Endothelial cell of umbilical vein (primary cell): ENCODE measurements around the gene POLN. TPM values are rescaled to one million over a fixed set of nuclear protein-coding genes. Genes with fewer than 3 reads are reported as not detected.

ENCODE experiments used
- BruUV-seq: library from RNA; stranded (reverse); fragments of 400-500 nt; replicated peaks from 2 replicates; lab custom pipeline; 2021; lab: Mats Ljungman, UMichigan
- CTCF ChIA-PET: fragments of 300-600, 350-600 bp; sonication (Branson Sonifier 250); formaldehyde crosslinking; loops from one replicate; lab custom pipeline; 2021; ENCODE audit warnings: antibody characterized with exemption, inconsistent platforms; lab: Charles Lee
- POLR2A ChIA-PET: fragments of 300-600, 350-600 bp; sonication (Branson Sonifier 250); formaldehyde crosslinking; loops from one replicate; lab custom pipeline; 2021; ENCODE audit warnings: antibody characterized with exemption, inconsistent platforms; lab: Charles Lee
- DNase-seq: peaks from one replicate; pipeline ENCODE4 v3.0.0-alpha.2; 2011; ENCODE audit warnings: low read depth, low spot score
- FAIRE-seq: peaks from 2 replicates; lab custom pipeline; 2011; peaks lifted over from hg19 to GRCh38; lab: Jason Lieb, UNC
- H2AFZ ChIP-seq: 2 replicates; pipeline ENCODE4 v1.6.0; 2012; ENCODE audit warnings: low read depth, low read length, control low read depth, inconsistent platforms
- H3K27ac ChIP-seq: 2 replicates; pipeline ENCODE4 v1.5.1; 2011; ENCODE audit warnings: low read depth, mild to moderate bottlenecking, control low read depth, low read length, moderate library complexity; ENCODE audit not compliant: insufficient read depth
- H3K27me3 ChIP-seq, 2 experiments: 2 replicates each; pipeline versions ENCODE4 v1.6.0 to v1.6.1; 2011; ENCODE audit warnings: low read length in 2 of 2, mixed read lengths in 1 of 2; ENCODE audit not compliant: control insufficient read depth in 2 of 2, insufficient read depth in 2 of 2
- H3K36me3 ChIP-seq, 2 experiments: 2 replicates in 1 of 2; 3 replicates in 1 of 2; pipeline ENCODE4 v1.5.1; 2011; ENCODE audit warnings: low read length in 2 of 2, mild to moderate bottlenecking in 1 of 2, moderate library complexity in 1 of 2; ENCODE audit not compliant: control insufficient read depth in 2 of 2, insufficient read depth in 2 of 2; ENCODE audit errors: extremely low read depth in 1 of 2
- H3K4me1 ChIP-seq: 3 replicates; pipeline ENCODE4 v1.5.1; 2011; ENCODE audit warnings: mild to moderate bottlenecking, low read length; ENCODE audit not compliant: control insufficient read depth, insufficient read depth; ENCODE audit errors: extremely low read depth
- H3K4me2 ChIP-seq: 2 replicates; pipeline ENCODE4 v1.6.1; 2011; ENCODE audit warnings: low read length, control low read depth, mixed read lengths; ENCODE audit not compliant: insufficient read depth
- H3K4me3 ChIP-seq, 3 experiments: fragments of 200-600 bp in 1 of 3; sonication (generic), shearing (Covaris generic) in 1 of 3; replicated peaks in 1 of 3; 2 replicates each; pipeline ENCODE4 v1.5.1; 2011 to 2016; ENCODE audit warnings: control low read depth in 3 of 3, low read length in 3 of 3, mild to moderate bottlenecking in 2 of 3, inconsistent platforms in 1 of 3, low read depth in 1 of 3, moderate library complexity in 1 of 3; ENCODE audit not compliant: insufficient read depth in 1 of 3
- H3K79me2 ChIP-seq: 2 replicates; pipeline ENCODE4 v1.6.0; 2012; ENCODE audit warnings: low read length, inconsistent platforms; ENCODE audit not compliant: control insufficient read depth, insufficient read depth
- H3K9ac ChIP-seq: replicated peaks from 2 replicates; pipeline ENCODE3; 2011; ENCODE audit warnings: low read length, control low read depth; ENCODE audit not compliant: insufficient read depth; ENCODE audit errors: extremely low read depth
- H3K9me1 ChIP-seq: replicated peaks from 3 replicates; pipeline ENCODE4 v1.6.0; 2011; ENCODE audit warnings: mild to moderate bottlenecking, low read length; ENCODE audit not compliant: control insufficient read depth, insufficient read depth; ENCODE audit errors: extremely low read depth
- H3K9me3 ChIP-seq: replicated peaks from 2 replicates; pipeline ENCODE4 v1.5.1; 2012; ENCODE audit warnings: low read length, inconsistent platforms; ENCODE audit not compliant: control insufficient read depth, insufficient read depth
- H4K20me1 ChIP-seq: replicated peaks from 2 replicates; pipeline ENCODE3; 2011; ENCODE audit warnings: mild to moderate bottlenecking, low read length; ENCODE audit not compliant: control insufficient read depth, insufficient read depth; ENCODE audit errors: extremely low read depth
- EZH2 ChIP-seq: IDR thresholded peaks from 2 replicates; pipeline ENCODE4 v1.6.1; 2012; ENCODE audit warnings: borderline replicate concordance, low read depth, mild to moderate bottlenecking, moderate library complexity, low read length, inconsistent platforms; ENCODE audit not compliant: severe bottlenecking
- FOS ChIP-seq: IDR thresholded peaks from 2 replicates; pipeline ENCODE4 v1.6.1; 2011; ENCODE audit warnings: mild to moderate bottlenecking, low read length, moderate library complexity, borderline replicate concordance; ENCODE audit not compliant: insufficient read depth
- GATA2 ChIP-seq: IDR thresholded peaks from 2 replicates; pipeline ENCODE4 v1.7.0; 2011; ENCODE audit warnings: low read depth, mild to moderate bottlenecking, moderate library complexity, mixed read lengths, low read length; ENCODE audit not compliant: insufficient read length, insufficient read depth
- JUN ChIP-seq: IDR thresholded peaks from 2 replicates; pipeline ENCODE4 v1.6.1; 2011; ENCODE audit warnings: borderline replicate concordance, low read depth; ENCODE audit not compliant: insufficient read length, insufficient read depth
- MYC ChIP-seq: IDR thresholded peaks from one replicate; pipeline ENCODE4 v1.6.1; 2011; ENCODE audit warnings: mild to moderate bottlenecking, low read depth, low read length
- POLR2A ChIP-seq: IDR thresholded peaks from 2 replicates; pipeline ENCODE4 v1.6.1; 2012; ENCODE audit warnings: low read depth, mild to moderate bottlenecking, control low read depth, low read length
- POLR2AphosphoS5 ChIP-seq: IDR thresholded peaks from 2 replicates; pipeline ENCODE4 v1.6.1; 2012; ENCODE audit warnings: low read depth, mild to moderate bottlenecking, control low read depth, low read length, moderate library complexity; ENCODE audit not compliant: insufficient read depth
- dilution Hi-C: fragments of 300-500 bp; cut with MboI; formaldehyde crosslinking; loops from one replicate; pipeline ENCODE4 v1.15.0; 2019; ENCODE audit warnings: low sequenced_read_pairs; ENCODE audit not compliant: extremely low pct_ligation_motif_present
- intact Hi-C: fragments of 100-400 bp; cut with micrococcal nuclease; formaldehyde crosslinking; loops from one replicate; pipeline ENCODE4 v1.10.0; 2022
- polyA plus RNA-seq, 4 experiments: library from polyadenylated mRNA; depleted of rRNA in 3 of 4; stranded (reverse) in 3 of 4; unstranded in 1 of 4; fragments of >200 nt; gene quantifications; 2 replicates each; pipeline versions ENCODE4 v1.2.1 to v1.2.3, GENCODE V29; 2011 to 2012; ENCODE audit warnings: missing spikeins in 1 of 4
- total RNA-seq: library from RNA; stranded (reverse); gene quantifications from 2 replicates; pipeline ENCODE4 v1.2.3, GENCODE V29; 2021
- TF ChIP-seq, protein P1 (sequence below), 2 donors: IDR thresholded peaks; 1 replicate in 1 of 2; 2 replicates in 1 of 2; pipeline ENCODE4 v1.5.1; 2011; ENCODE audit warnings: low read length in 2 of 2, mild to moderate bottlenecking in 2 of 2, moderate library complexity in 2 of 2, control low read depth in 1 of 2, inconsistent platforms in 1 of 2, low read depth in 1 of 2; ENCODE audit not compliant: insufficient read depth in 1 of 2; ENCODE audit errors: extremely low read depth in 1 of 2
- TF ChIP-seq, protein P2 (sequence below): IDR thresholded peaks from 2 replicates; pipeline ENCODE4 v1.6.1; 2011; ENCODE audit not compliant: insufficient read depth, insufficient read length

POLN gene
- total and polyA plus RNA-seq, 2 donors (not counting 3 experiments of a cell fraction or from before 2014, with no cell fraction given): 1.3 to 4.2 TPM

- Histone ChIP-seq H3K36me3 (no peaks in the 10 kb centered on the region), H3K4me2 (no peak overlapping the region), H3K9ac (no peak overlapping the region), H3K4me1 (no peaks in the 10 kb centered on the region), H2AFZ (no peak overlapping the region), H3K4me3 (no peak overlapping the region), H3K9me1 (no peaks in the 10 kb centered on the region), H3K27ac (no peak overlapping the region), H3K27me3 (no peaks in the 10 kb centered on the region), H3K9me3 (no peaks in the 10 kb centered on the region), H4K20me1 (no peaks in the 10 kb centered on the region), H3K79me2 (no peaks in the 10 kb centered on the region)
- no peak for TF ChIP-seq POLR2A
- TF ChIP-seq MYC: no peak
- TF ChIP-seq GATA2: no peak
- no peak for TF ChIP-seq FOS
- TF ChIP-seq, protein P1, sequence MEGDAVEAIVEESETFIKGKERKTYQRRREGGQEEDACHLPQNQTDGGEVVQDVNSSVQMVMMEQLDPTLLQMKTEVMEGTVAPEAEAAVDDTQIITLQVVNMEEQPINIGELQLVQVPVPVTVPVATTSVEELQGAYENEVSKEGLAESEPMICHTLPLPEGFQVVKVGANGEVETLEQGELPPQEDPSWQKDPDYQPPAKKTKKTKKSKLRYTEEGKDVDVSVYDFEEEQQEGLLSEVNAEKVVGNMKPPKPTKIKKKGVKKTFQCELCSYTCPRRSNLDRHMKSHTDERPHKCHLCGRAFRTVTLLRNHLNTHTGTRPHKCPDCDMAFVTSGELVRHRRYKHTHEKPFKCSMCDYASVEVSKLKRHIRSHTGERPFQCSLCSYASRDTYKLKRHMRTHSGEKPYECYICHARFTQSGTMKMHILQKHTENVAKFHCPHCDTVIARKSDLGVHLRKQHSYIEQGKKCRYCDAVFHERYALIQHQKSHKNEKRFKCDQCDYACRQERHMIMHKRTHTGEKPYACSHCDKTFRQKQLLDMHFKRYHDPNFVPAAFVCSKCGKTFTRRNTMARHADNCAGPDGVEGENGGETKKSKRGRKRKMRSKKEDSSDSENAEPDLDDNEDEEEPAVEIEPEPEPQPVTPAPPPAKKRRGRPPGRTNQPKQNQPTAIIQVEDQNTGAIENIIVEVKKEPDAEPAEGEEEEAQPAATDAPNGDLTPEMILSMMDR (IDR thresholded peaks at IDR 0.05; ENCODE audit: extremely low read depth in 1 of 2, insufficient read depth in 1 of 2, low read depth in 1 of 2, low read length in 2 of 2): no peak
- no peak for TF ChIP-seq EZH2
- no peak for TF ChIP-seq POLR2AphosphoS5
- TF ChIP-seq JUN: no peak
- TF ChIP-seq, protein P2, sequence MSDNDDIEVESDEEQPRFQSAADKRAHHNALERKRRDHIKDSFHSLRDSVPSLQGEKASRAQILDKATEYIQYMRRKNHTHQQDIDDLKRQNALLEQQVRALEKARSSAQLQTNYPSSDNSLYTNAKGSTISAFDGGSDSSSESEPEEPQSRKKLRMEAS: no peak
- intact Hi-C loops: no loop called here
- dilution Hi-C loops: no loop called here
- DNase-seq: no peak
- no TSS peak for BruUV-seq
- CTCF ChIA-PET: interaction anchor here (0.8 kb wide), 1 partner anchor 10 kb away, joined by 3 read pairs; no protein-coding TSS in a partner anchor
- POLR2A ChIA-PET: no interaction called here
- no peak for FAIRE-seq
These were observed 28.6 kb upstream of the POLN start for GRCh38 chr4:2270341-2271165.
